ENCODE data around the gene NKAP. TPM values are rescaled to one million over a fixed set of nuclear protein-coding genes. Genes with fewer than 3 reads are reported as not detected.
"Not testable (repeated sequence)": the region's sequence is repeated elsewhere in the genome, so short reads cannot be mapped to it uniquely, and the experiment has no call there.

Gene NKAP
- 10 to 100 TPM; 10.6 to 16.4 (median 14.7) TPM for polyA plus RNA-seq (ENCODE audit: insufficient read length in 4 of 4)

GRCh38 chrX:119943185-119943988, at the start of gene NKAP:
Gene NKAP (minus strand): TSS chrX:119943751. CDS start chrX:119943605, 146 bp downstream.
- DNase-seq (ENCODE audit: low read depth in 4 of 4, low spot score in 3 of 4), result peak; percentile 65 to 90 (median 80)

- no peak for DNase-seq (ENCODE audit: low read depth in 4 of 4, low spot score in 3 of 4)
These were observed 47.6 kb upstream of the NKAP start for GRCh38 chrX:119991005-119991787.

GRCh38 chrX:119990556-119991004, 47.0 kb upstream of the NKAP start:
- no peak for DNase-seq (ENCODE audit: low read depth in 4 of 4, low spot score in 3 of 4)

- no peak for DNase-seq (ENCODE audit: low read depth in 4 of 4, low spot score in 3 of 4)
These were observed 46.5 kb upstream of the NKAP start for GRCh38 chrX:119989905-119990555.

- no peak for DNase-seq (ENCODE audit: low read depth in 4 of 4, low spot score in 3 of 4)
These were observed 42.7 kb upstream of the NKAP start for GRCh38 chrX:119986203-119986602.

- DNase-seq (ENCODE audit: low read depth in 4 of 4, low spot score in 3 of 4), result no peak
These were observed 41.1 kb upstream of the NKAP start for GRCh38 chrX:119984652-119985051.

GRCh38 chrX:119983494-119983893, 39.9 kb upstream of the NKAP start:
- DNase-seq (ENCODE audit: low read depth in 4 of 4, low spot score in 3 of 4), result no peak

- DNase-seq (ENCODE audit: low read depth in 4 of 4, low spot score in 3 of 4), result no peak
These were observed 38.6 kb upstream of the NKAP start for GRCh38 chrX:119982145-119982544.

GRCh38 chrX:119981286-119982070, 37.9 kb upstream of the NKAP start:
- DNase-seq (ENCODE audit: low read depth in 4 of 4, low spot score in 3 of 4), result no peak

- not testable (repeated sequence) for DNase-seq (ENCODE audit: low read depth in 4 of 4, low spot score in 3 of 4)
These were observed 33.6 kb upstream of the NKAP start for GRCh38 chrX:119977172-119977571.

GRCh38 chrX:119971184-119971583, 27.6 kb upstream of the NKAP start:
- no peak for DNase-seq (ENCODE audit: low read depth in 4 of 4, low spot score in 3 of 4)

- DNase-seq (ENCODE audit: low read depth in 4 of 4, low spot score in 3 of 4), result no peak
These were observed 27.0 kb upstream of the NKAP start for GRCh38 chrX:119970574-119970973.

- DNase-seq (ENCODE audit: low read depth in 4 of 4, low spot score in 3 of 4), result not testable (repeated sequence)
These were observed 23.3 kb upstream of the NKAP start for GRCh38 chrX:119966837-119967236.

- no peak for DNase-seq (ENCODE audit: low read depth in 4 of 4, low spot score in 3 of 4)
These were observed 17.1 kb upstream of the NKAP start for GRCh38 chrX:119960625-119961024.

- DNase-seq (ENCODE audit: low read depth in 4 of 4, low spot score in 3 of 4), result not testable (repeated sequence)
These were observed 12.4 kb upstream of the NKAP start for GRCh38 chrX:119955807-119956570.

GRCh38 chrX:119954374-119954773, 10.8 kb upstream of the NKAP start:
- DNase-seq (ENCODE audit: low read depth in 4 of 4, low spot score in 3 of 4), result no peak

- DNase-seq (ENCODE audit: low read depth in 4 of 4, low spot score in 3 of 4), result no peak
These were observed 4.8 kb upstream of the NKAP start for GRCh38 chrX:119948381-119948780.

- DNase-seq (ENCODE audit: low read depth in 4 of 4, low spot score in 3 of 4), result no peak
These were observed 1.9 kb upstream of the NKAP start for GRCh38 chrX:119945481-119945880.

GRCh38 chrX:119942831-119943184, 743 bp downstream of the NKAP start:
- DNase-seq (ENCODE audit: low read depth in 4 of 4, low spot score in 3 of 4), result peak in 1 of 4 donors; percentile 2
